Stimulated activated CD4-positive, alpha-beta T cell treated with anti-CD3 and anti-CD28 coated beads, Interleukin-4, amount 100 ng/mL, for 4 hours (primary cell): Measurements from ENCODE around the gene HSPA12B.

Experiments used
- DNase-seq, 2 experiments: peaks; one replicate each; pipeline ENCODE4 v3.0.0-alpha.2; 2020

The HSPA12B gene, protein sequence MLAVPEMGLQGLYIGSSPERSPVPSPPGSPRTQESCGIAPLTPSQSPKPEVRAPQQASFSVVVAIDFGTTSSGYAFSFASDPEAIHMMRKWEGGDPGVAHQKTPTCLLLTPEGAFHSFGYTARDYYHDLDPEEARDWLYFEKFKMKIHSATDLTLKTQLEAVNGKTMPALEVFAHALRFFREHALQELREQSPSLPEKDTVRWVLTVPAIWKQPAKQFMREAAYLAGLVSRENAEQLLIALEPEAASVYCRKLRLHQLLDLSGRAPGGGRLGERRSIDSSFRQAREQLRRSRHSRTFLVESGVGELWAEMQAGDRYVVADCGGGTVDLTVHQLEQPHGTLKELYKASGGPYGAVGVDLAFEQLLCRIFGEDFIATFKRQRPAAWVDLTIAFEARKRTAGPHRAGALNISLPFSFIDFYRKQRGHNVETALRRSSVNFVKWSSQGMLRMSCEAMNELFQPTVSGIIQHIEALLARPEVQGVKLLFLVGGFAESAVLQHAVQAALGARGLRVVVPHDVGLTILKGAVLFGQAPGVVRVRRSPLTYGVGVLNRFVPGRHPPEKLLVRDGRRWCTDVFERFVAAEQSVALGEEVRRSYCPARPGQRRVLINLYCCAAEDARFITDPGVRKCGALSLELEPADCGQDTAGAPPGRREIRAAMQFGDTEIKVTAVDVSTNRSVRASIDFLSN

DNA sequence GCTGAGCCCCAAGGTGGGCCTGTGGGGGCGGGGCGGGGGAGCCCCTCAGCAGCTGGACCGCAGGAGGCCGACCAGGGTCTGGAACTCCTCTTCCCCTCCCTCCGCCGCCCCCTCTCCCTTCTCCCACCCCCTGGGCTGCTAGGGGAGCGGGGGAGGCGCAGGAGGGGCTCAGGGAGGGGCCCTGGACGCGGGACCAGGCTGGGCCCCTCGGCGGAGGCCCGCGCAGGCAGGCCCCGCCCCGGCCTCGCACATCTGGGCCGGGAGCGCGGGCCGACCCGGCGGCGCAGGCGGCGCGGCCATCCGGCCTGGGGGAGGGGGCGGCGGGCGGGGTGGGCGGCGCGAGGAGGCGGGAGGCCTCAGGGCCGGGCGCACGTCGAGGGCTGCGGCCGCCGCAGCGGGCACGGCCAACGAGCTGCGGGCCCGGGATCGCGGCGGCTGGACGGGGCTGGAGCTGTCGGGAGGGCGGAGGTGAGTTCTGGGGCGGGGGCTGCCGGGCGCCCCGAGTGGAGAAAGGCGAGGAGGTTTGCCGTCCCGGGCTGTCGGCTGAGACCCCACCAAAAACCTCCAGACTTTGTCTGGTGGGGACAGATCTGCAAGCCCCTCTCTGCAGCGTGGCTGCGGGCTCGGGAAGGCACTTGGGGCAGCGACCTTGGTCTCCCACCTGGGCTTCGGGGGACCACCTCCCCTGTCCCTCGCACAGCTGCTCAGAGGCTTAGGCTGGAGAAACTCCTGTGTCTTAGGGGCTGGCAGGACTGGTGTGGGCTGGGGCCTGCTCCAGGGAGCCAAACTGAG is at the start of gene HSPA12B:
HSPA12B (plus strand) TSS at position 359 of the 792 bp plus-strand sequence. CDS start 5,990 bp downstream, outside the sequence.
- DNase-seq: no peak

DNA sequence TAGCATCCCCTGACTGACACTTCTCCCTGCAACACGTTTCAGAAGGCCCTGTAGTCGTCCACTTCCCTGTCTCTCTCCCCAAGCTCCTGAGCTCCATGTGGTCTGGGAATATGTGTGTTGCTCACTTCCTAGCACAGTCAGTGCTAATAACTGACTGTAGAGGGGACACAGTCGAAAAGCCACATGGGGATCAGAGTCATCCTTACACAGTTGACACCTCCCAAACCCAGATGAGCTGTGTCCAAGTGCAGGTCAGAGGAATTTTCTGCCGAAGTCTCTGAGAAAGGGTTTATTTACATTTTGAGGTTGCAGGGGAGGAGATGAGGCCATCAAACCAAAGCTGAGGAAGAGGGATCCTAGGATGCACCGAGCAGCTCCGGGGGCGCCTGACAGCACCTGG is 47.1 kb upstream of the HSPA12B start:
- no peak for DNase-seq

DNA sequence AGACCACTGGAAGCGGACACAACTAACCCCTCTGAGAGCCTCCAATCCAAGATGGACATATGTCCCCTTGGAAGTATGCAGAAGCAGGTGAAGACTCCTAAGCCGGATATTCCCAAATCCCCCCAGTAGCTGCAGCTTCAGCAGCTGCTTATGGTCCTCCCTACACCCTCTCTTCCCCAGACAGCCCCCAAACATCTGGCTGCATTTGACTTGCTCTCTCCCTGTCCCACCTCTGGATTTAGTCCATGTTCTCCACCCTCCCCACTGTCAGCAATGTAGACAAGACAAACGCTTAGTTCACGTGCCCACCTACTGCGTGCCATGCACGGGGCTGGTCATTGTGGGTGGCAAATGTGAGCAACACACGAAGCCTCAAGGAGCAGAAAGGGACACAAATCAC is 46.1 kb upstream of the HSPA12B start:
- no peak for DNase-seq

DNA sequence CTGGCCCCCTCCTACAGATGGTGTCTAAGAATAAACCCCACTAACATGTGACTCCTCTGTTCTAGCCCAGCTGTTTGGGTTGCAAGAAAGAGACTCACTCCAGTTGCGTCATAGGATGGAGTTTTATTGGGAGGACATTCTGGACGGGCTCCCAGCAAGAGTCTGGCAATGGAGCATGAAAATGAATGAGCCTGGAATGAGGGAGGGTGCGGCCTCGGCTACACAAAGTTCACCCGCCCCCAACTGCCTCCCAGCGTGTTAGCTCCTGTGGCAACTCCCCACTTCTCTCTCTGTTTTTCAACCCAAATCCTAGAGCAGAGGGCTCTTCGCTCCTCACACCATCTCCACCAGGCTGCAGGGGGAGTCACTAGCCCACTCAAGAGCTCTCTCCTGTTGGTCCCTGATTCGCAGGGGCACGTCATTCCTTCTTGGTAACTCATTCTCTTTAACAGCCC is 45.6 kb upstream of the HSPA12B start:
- DNase-seq: no peak

DNA sequence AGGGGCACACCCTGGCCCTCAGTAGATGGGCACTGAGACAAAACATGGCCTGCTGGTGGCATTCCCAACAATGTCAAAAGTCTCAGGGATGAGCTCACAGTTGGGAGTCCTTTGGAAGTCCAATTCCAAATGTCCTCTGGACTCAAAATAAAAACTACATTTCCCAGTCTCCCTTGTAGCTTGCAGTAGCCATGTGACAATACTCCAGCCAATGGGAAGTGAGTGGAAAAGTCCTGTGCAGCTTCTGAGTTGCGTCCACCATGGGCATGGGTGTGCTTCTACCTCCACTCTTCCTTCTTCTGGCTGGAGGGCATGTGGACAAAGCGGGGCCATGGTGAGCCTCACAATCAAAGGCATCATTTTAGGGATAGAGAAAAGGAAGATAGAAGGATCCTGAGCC is 44.8 kb upstream of the HSPA12B start:
- DNase-seq: no peak

DNA sequence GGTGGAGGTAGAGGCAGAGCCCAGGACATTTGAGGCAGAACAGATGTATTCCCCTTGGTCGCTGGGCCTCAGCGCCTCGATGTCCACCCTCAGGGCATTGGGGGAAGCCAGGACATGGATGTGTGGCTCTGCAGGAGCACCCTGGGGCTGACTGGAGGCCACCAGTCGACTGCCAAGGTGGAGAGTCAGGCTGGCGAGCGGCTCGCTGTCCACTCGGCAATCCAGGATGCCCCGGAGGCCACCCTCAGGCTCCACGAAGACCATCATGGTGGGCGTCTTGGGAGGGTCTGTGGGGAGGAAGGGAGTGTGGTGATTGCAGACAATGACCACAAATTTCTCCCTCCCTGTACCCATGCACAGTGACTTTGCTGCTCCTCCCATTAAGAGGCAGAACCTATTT is 42.5 kb upstream of the HSPA12B start:
- DNase-seq: no peak

DNA sequence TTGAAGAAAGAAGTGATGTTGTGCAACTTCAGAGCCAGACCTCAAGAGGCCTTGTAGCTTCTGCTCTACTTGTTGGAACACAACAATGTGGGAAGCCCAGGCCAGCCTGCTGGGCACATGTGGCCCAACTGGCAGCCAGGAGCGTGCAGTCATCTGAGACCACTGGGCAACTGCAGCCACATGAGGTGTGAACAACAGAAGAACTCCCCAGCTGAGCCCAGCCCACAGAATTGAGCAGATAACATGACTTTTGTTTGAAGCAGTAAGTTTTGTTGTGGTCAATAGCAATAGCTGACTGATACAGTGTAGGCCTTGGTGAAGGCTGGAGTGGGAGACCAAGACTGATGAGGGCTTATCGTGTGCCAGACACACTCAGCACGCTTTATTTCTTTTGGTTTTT is 42.1 kb upstream of the HSPA12B start:
- DNase-seq: no peak

DNA sequence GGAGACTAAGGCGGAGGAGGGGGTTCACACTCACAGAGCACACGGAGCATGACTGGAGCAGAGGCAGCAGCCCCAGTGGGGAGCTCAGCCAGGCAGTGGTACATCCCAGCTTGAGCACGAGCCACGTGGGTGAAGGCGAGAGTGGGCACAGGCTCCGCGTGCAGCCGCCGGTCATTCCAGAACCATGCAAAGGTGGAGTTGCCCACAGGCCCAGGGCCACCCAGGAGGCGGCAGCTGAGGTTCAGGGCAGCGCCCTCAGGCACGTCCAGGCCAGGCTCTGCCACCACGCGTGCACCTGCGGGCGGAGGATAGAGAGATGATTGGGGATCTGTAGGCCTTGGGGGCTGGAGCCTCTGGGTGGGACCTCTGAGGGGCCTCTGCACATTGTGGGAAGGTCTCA is 41.2 kb upstream of the HSPA12B start:
- DNase-seq: no peak

DNA sequence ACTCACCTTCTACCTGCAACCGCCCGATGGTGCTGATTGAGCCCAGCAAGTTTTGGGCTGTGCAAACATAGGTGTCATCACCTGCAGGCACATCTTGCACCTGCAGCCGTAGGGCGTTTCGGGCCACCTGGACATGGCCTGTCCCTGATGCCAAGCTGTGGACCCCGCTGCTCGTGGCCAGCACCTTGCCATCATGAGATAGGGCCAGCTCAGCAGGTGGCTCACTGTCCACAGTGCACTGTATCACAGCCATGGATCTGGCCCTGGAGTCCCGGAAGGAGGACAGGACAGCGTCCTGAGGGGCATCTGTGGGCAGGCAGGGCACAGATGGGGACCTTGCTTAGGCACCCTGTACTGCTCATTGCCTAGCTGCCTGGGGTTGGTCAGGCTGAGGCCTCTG is 40.6 kb upstream of the HSPA12B start:
- no peak for DNase-seq

DNA sequence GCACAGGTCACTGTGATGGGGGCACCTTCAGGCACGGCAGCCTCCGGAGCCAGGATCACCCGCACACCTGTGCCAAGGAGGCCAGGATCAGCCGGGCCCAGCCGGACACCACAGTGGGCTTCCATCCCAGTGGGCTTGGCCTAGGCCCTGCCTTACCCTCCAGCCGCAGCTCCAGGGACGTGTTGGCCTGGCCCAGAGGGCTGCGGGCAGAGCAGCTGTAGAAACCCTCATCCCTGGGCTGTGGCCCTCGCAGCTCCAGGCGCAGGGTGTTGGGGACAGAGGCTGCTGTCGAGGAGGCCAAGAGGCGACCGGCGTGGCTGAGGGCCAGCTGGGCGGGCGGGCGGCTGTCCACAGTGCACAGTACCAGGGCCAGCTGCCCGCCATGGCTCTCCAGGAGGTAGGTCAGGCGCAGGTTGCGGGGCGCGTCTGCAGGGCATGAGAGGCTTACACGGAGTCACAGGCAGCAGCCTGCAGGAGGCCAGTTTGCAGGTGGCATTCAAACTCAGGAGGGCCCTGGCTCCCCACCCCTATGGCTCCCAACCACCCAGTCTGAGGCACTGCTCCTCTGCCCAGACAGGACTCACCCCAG is 39.7 kb upstream of the HSPA12B start:
- no peak for DNase-seq

DNA sequence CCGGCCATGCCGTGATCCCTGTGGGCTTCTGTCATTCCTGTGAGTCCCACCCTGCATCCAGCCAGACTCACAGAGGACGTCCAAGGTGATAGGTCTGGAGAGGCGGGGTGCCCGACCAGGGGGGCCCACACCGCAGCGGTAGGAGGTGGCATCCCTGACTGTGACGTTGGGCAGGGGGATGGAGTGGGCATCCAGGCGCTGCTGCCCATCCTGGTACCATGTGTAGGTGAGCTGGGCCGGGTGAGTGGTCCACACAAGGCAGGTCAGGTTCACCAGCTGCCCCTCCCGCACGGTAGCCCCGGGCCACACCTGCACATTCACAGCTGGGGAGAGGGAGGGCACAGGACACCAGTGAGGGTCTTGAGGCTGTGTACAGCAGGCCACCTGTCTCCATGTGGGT is 39.1 kb upstream of the HSPA12B start:
- DNase-seq: no peak

DNA sequence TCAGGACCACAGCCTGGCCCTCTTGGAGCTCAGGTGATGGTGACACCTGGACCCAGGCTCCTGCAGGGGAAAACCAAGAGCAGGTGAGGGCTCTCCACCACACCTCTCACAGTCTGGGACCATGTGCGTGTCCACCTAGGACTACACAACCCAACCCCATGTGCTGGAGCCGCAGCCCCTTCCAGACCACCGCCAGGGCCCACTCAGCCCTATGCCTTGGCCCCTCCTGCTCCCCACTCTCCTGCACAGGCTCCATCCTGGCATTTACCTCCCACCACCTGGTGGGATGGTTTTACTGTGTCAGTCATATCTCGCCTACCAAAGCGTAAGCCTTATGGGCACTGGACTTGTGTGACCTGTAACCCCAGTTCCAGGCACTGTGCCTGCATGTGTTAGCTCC is 37.6 kb upstream of the HSPA12B start:
- no peak for DNase-seq

DNA sequence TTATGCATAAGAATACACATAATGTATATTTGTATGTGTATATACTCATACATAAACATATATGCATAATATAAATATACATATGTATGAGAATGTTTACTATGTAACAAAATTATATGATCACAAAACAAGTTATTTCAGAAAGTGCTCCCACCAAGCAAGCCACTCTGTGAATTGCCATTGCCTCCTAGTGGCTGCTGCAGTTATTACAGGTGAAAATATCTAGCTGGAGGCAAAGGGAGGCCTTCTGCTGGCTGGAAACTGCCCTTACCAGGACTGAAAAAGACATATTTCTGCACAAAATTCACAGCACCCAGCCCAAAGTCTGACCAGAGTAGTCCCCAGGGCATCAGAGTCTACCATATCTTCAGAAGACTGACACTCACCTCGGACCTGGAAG is 36.3 kb upstream of the HSPA12B start:
- DNase-seq: no peak

DNA sequence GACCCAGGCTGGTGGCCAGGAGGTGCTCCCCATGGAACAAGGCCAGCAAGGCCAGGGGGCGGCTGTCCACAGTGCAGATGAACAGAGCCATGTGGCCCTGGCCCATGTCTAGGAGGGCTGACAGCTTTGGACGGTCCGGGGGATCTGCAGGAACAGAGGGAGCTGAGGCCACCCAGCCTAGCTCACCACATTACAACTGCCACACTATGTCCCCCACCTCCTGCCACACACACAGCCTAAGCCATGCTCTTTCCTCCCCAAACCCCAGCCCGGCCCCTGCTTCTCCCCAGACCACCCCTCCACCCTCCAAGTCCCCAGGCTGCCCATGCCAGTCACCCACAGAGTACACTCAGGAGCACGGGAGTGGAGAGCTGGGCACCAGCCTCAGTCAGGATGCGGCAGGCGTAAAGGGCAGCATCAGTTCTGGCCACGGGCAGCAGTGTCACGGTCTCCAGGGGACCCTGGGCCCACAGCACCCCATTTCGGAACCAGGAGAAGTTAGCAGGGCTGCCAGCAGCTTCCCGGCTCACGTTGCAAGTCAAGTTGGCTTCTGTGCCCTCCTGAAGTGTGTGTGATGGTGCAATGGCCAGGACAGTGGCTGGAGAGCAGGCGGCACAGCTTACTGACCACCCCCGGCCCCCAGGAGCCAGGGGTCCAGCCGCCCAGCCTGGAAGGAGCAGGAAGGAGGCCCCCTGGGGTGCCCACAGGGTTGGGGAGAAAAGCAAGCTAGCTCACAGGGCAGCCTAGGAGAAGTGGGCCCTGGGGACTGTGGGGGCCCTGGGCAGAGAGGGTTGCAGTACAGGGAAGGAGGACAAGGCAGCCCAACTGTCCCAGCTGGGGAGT is 35.5 kb upstream of the HSPA12B start:
- DNase-seq: no peak

DNA sequence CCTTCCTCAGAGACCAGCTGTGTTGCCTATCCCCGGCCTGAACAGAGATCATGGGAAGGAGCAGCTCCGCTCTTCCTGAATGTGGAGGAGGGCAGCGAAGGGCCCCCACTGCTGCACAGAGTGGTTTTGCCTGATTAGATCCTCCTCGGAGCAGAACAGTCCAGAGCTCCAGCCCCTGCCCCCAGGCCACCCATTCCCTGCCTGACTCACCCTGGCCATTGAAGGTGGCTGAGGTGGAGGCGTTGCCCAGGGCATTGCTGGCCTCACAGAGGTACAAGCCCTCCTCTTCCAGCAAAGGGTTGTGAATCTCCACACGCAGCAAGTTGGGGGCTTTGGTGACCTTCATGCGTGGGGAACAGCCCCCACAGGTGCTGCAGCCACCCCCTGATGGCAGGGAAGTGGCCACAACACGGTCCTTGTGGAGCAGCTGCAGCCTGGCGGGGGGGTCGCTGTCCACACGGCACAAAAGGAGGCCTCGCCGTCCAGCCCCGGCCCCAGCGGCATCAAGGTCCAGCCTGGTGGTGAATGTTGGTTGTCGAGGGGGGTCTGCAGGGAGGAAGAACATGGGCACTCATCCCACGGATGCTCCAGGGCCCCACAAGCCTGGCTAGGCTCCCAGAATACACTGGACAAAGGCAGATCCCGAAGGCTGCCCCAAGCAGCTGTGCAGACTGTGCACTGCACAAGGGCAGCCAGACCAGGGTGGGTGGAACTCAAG is 34.7 kb upstream of the HSPA12B start:
- DNase-seq: no peak

DNA sequence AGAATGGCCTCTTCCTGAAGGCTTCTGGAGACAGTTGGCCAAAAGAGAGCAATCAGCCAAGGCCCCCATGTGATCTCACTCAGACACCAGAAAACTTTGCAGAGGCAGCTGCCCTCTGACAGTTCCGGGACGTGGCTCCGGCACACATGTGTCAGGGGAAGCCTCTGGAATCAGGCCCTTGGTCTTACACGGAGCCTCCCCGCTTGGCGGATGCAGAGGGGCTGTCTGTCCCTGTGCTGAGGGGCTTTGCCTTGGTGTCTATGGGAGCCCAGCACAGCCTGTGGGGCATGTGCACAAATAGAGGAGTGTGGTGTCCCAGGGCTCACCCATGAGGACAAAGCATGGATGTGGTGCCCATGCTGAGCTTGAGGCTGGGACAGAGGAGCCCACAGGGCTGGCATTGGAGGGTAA is 33.9 kb upstream of the HSPA12B start:
- DNase-seq: no peak

DNA sequence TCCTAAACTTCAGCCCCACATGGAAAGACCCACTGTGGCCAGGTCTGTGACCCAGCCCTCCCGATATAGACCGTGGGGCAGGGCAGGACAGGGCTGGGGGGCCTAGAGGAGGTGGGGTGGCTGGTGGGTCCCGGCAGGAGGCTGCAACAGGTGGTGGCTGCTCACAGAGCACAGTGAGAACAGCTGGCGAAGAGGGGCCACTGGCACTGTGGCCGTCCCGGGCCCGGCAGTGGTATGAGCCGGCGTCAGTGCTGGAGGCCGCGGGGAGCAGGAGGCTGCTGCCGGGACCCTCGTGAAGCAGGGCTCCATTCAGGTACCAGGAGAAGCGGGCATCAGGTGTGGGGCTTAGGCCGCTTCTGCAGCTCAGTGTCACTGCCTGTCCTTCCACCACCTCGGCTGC is 33.4 kb upstream of the HSPA12B start:
- no peak for DNase-seq

DNA sequence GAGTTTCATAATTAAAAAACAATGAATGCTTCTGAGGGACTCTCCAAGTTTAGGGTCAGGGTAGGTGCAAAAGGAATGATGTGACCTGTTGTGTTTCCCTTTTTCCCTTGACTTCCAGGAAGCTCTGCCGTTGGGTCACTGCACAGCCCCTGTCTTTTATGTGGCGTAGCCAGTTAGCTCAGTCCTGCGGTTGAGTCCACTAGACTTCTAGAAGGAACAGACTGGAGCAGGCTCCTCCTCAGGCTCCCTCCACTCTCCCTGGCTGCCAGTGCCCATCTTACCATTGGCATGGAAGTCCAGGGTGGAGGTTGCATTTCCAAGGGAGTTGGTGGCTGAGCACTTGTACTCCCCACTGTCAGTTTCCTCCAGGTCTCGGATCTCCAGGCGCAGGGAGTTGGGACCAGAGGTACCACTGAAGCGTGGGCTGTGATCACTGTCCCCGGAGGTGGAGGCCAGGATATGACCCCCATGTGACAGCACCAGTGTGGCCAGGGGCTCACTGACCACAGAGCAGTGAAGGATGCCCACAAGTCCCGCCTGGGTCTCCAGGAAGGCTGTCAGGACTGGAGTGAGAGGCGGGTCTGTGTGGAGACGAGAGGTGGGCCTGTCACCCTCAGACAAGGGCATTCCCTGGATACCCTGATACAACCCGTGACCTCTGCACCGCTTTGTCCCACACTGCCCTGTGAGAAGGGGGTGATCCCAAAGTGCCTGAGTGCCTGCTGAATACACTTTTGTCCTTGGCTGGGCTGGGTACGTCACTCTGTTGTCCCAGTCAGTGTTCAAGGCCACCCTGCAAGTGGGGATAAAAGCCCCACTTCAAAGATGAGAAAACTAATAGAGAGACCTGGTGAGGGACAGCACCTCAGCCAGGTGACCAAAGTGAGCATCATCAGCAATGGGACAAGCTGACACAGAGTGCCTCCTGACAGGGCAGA is 31.2 kb upstream of the HSPA12B start:
- DNase-seq: no peak

DNA sequence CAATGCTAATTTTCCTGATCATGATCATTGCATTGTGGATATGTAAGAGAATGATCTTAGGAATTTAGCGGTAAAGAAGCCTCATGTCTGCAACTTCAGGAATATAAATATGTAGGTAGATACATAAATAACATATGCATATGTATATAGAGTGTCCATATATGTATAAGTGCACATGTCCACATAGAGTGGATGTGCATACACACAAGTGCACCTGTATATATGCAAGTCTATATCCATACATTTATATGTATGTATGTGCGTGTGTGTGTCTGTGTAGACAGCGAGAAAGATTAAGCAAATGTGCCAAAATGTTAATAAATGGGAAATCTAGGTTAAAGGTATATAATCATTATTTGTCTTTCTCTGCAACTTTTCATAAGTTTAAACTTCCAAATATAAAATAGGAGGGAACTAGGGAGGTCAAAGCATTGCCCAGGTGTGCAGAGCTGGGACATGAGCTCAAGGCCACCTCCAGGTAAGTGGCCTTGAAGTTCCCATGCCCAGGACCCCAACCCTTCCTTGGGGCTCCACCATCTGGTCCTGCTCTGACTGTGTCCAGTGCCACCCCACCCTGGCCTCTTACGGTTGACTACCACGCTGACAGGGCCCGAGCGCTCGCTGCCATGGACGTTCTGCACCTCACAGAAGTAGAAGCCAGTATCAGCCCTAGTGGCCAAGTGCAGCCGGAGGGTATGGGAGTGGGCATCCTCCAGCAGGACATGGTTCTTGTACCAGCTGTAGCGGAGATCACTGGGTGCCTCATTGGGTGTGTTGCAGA is 29.7 kb upstream of the HSPA12B start:
- no peak for DNase-seq

DNA sequence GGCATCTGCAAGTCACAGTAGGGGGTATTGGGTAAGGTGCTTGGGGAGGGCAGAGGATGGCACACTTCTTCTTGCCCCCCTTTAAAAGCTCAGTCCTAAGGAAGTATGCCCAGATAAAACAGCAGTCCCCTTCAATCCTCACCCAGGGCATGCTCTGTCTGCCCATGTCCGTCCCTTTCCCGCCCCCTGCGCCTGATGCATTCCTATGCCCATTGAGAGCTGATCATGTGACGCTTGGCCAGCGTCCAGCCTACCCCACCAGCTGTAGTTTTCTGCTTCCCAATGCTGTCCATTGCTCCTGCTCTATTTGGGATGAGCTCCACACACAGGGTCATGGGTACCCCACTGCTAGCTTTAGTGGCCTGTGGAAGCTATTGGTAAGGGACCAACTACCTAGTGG is 28.4 kb upstream of the HSPA12B start:
- no peak for DNase-seq
